Central memory CD8-positive, alpha-beta T cell (primary cell): ENCODE measurements around the gene CD300H.

Experiments
- ATAC-seq: fragments of 150-1000 bp; cut with Tn5 transposase; replicated peaks from 2 replicates; pipeline ENCODE4 v1.10.0; 2022; ENCODE audit warnings: mild to moderate bottlenecking, moderate FRiP score, moderate number of reproducible peaks; ENCODE audit not compliant: poor library complexity, severe bottlenecking; ENCODE audit errors: extremely low read depth
- DNase-seq, 2 donors: peaks; one replicate each; pipeline ENCODE4 v3.0.0; 2021; ENCODE audit warnings: low spot score in 2 of 2
- H3K27ac Mint-ChIP-seq: one replicate; pipeline ENCODE4 v1.8.0; 2022; ENCODE audit warnings: low read depth, mild to moderate bottlenecking, moderate library complexity, mixed read lengths
- H3K27me3 Mint-ChIP-seq: one replicate; pipeline ENCODE4 v1.8.0; 2022; ENCODE audit warnings: mixed read lengths
- H3K36me3 Mint-ChIP-seq: one replicate; pipeline ENCODE4 v1.8.0; 2022; ENCODE audit warnings: mild to moderate bottlenecking, moderate library complexity, mixed read lengths; ENCODE audit not compliant: insufficient read depth
- H3K4me1 Mint-ChIP-seq: one replicate; pipeline ENCODE4 v1.8.0; 2022; ENCODE audit warnings: mixed read lengths
- H3K4me3 Mint-ChIP-seq: one replicate; pipeline ENCODE4 v1.8.0; 2022; ENCODE audit warnings: mild to moderate bottlenecking, moderate library complexity, mixed read lengths
- H3K9me3 Mint-ChIP-seq: one replicate; pipeline ENCODE4 v1.8.0; 2022; ENCODE audit warnings: mixed read lengths

The CD300H gene

DNA sequence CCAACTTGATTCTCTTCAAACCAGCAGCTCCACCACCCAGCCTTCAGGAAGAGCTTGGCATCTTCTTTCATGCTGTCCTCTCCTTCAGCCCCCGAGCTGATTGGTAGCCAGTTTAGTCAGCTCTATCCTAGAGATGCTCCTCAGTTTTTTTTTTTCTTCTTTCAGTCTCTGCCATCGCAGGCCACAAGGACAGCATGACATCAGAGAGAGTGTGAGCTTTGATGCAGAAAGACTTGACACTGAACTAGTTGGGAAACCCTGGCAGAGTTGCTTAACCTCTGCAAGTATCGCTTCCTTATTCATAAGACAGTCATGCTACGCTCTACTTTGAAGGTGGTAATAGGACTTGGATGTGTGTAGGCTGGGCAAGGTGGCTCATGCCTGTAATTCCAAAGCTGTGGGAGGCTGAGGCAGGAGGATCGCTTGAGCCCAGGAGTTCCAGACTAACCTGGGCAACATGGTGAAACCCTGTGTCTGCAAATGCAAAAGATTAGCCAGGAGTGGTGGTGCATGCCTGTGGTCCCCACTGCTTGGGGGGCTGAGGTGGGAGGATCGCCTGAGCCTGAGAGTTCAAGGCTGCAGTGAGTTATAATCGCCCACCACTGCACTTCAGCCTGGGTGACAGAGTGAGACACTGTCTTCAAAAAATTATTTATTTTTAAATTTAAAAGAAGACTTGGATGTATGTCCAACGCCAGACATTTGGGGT lies 38.7 kb downstream of the CD300H start:
- Mint-ChIP-seq H3K4me1 (peaks cover 6% of the 10 kb centered on the region), H3K36me3 (no peaks in the 10 kb centered on the region), H3K27ac (no peak overlapping the region), H3K27me3 (peaks cover 77% of the 10 kb centered on the region), H3K9me3 (no peaks in the 10 kb centered on the region), H3K4me3 (no peak overlapping the region)
- no peak for ATAC-seq
- no peak for DNase-seq

DNA sequence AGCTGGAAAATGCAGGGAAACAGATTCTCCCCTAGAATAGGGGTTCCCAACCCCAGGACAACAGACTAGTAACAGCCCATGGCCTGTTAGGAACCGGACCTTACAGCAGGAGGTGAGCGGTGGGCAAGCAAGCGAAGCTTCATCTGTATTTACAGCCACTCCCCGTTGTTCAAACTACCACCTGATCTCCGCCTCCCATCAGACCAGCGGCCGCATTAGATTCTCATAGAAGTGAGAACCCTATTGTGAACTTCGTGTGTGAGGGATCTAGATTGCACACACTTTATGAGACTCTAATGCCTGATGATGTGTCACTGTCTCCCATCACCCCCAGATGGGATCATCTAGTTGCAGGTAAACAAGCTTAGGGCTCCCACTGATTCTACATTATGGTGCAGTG lies 39.6 kb downstream of the CD300H start:
- no peak for DNase-seq
- H3K27ac Mint-ChIP-seq = no peak overlapping the region
- no peak overlapping the region for H3K4me3 Mint-ChIP-seq
- H3K4me1 Mint-ChIP-seq = peaks cover 6% of the 10 kb centered on the region
- H3K36me3 Mint-ChIP-seq = no peaks in the 10 kb centered on the region
- H3K27me3 Mint-ChIP-seq = peaks cover 77% of the 10 kb centered on the region
- no peak for ATAC-seq
- H3K9me3 Mint-ChIP-seq = no peaks in the 10 kb centered on the region

- DNase-seq (no peak), ATAC-seq (no peak)
- no peak overlapping the region for H3K4me3 Mint-ChIP-seq
- no peaks in the 10 kb centered on the region for H3K36me3 Mint-ChIP-seq
- peaks cover 1% of the 10 kb centered on the region for H3K4me1 Mint-ChIP-seq
- no peak overlapping the region for H3K27ac Mint-ChIP-seq
- no peaks in the 10 kb centered on the region for H3K9me3 Mint-ChIP-seq
- H3K27me3 Mint-ChIP-seq = peaks cover 76% of the 10 kb centered on the region
Measured at GRCh38 chr17:74527081-74527480, 40.2 kb downstream of the CD300H start.

DNA sequence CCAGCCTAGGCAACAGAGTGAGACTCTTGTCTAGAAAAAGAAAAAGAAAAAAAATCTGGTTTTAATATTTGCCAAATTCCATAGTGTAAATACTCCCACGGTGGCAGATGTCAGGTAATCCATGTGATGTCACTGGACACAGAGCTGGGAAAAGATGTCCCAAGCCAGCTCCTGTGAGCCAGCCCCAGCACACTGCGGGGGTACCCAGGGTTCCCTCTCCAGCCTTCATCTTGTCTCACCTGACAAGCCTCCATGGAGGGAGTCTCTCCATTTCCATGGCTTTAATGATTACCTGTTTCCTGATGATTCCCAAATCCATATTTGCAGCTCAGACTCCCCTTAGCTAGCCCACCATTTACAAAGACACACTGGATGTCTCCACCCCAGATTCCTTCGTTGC lies 40.6 kb downstream of the CD300H start:
- Mint-ChIP-seq H3K27me3 (peaks cover 76% of the 10 kb centered on the region), H3K27ac (no peak overlapping the region), H3K4me3 (no peak overlapping the region), H3K36me3 (no peaks in the 10 kb centered on the region), H3K4me1 (peaks cover 3% of the 10 kb centered on the region), H3K9me3 (no peaks in the 10 kb centered on the region)
- ATAC-seq (no peak), DNase-seq (no peak)

- Mint-ChIP-seq H3K27ac (no peak overlapping the region), H3K27me3 (peaks cover 77% of the 10 kb centered on the region), H3K4me1 (peaks cover 12% of the 10 kb centered on the region), H3K9me3 (no peaks in the 10 kb centered on the region), H3K4me3 (no peak overlapping the region), H3K36me3 (peaks cover 2% of the 10 kb centered on the region)
- ATAC-seq (no peak), DNase-seq (no peak)
Measured at GRCh38 chr17:74525781-74526288, 41.5 kb downstream of the CD300H start.

DNA sequence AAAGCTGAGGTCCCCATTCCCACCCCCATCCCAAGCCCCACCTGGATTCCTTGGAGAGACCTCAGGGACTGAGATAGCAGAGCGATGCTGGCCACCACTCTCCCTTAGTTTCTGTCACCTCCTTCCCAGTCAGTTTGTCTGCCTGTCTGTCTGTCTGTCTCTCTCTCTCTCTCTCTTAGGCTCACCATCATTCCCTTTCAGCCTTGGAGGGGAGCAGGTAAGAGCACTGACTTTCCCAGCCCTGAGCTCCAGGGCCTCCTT lies 41.9 kb downstream of the CD300H start:
- Mint-ChIP-seq H3K9me3 (no peaks in the 10 kb centered on the region), H3K4me1 (peaks cover 14% of the 10 kb centered on the region), H3K27me3 (peaks cover 77% of the 10 kb centered on the region), H3K27ac (no peak overlapping the region), H3K36me3 (peaks cover 2% of the 10 kb centered on the region), H3K4me3 (no peak overlapping the region)
- no peak for ATAC-seq
- no peak for DNase-seq

DNA sequence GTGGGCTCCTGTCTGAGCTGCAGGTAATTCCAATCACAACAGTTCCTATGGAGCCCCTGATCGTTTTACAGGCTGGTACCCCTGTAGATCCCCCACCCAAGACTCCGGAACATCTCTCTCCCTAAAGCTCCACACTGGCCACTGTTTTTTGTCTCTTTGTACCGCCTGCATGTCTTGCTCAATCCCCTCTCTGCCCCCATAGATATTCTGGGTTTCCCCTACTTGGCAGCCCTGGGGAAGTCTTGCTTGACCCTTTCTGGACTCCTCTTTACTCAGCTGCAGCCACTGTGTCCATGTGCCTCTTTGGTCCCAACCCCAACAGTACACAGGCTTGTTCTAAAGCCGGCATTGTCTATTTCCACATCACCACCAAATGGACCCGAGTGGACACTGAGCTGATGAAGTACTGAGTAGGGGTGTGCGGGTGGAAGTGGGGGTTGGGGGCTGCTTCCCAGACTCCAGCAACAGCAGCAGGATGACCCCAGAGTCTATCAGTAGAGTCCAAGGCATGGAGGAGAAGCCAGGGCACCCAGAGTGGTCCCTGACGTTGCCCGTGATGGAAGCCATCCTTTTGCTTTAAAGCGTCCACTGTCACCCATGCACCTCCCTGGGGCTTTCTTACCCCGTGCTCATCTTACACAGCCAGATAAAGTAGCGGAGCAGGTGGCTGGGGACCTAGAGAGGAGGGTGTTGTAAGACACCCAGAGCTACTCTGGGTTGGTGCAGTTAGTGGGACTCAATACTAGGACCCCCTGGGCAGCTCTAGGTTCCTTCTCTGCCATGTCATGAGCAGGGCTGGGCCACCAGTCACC lies 42.5 kb downstream of the CD300H start:
- ATAC-seq = no peak
- no peak for DNase-seq
- H3K36me3 Mint-ChIP-seq = peaks cover 2% of the 10 kb centered on the region

GRCh38 chr17:74523308-74523707 lies 44.0 kb downstream of the CD300H start:
- Mint-ChIP-seq H3K27ac (no peak overlapping the region), H3K4me1 (peaks cover 14% of the 10 kb centered on the region), H3K27me3 (peaks cover 85% of the 10 kb centered on the region), H3K9me3 (no peaks in the 10 kb centered on the region), H3K36me3 (peaks cover 2% of the 10 kb centered on the region), H3K4me3 (no peak overlapping the region)
- DNase-seq (no peak), ATAC-seq (no peak)

More for the DNA sequence above, 42.5 kb downstream of the CD300H start:
- H3K4me1 Mint-ChIP-seq = peaks cover 14% of the 10 kb centered on the region
- no peak overlapping the region for H3K4me3 Mint-ChIP-seq
- no peak overlapping the region for H3K27ac Mint-ChIP-seq
- H3K9me3 Mint-ChIP-seq = no peaks in the 10 kb centered on the region
- H3K27me3 Mint-ChIP-seq = peaks cover 73% of the 10 kb centered on the region

GRCh38 chr17:74522381-74523105 lies 44.8 kb downstream of the CD300H start:
- H3K27me3 Mint-ChIP-seq = peaks cover 82% of the 10 kb centered on the region
- no peak for ATAC-seq
- H3K27ac Mint-ChIP-seq = no peak overlapping the region

DNA sequence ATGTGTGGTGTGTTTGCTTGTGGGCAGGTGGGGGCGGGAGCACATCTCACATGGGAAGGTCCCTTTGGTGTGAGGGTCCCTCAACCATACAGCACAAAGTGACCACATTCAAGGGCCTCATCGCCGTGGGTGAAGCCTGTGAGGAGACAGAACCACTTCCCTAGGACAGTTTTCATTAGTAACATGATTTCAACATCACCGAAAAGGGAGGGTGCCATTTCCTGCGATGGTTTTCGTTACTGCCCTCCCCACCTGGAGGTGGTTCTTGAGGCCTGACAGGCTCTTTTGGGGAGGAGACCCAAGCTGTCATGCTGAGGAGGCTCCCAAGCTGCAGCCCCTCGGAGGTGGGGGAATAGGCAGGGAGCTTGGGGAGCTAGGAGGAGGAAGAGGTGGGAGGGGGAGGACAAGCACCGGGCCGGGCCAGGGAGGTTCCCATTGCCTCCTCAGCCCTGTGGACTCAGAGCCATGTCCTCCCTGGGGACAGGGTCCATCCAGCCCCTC lies 45.6 kb downstream of the CD300H start:
- Mint-ChIP-seq H3K27ac (peak overlapping the region; percentile 45), H3K9me3 (no peaks in the 10 kb centered on the region), H3K27me3 (peaks cover 74% of the 10 kb centered on the region), H3K36me3 (peaks cover 2% of the 10 kb centered on the region), H3K4me1 (peaks cover 14% of the 10 kb centered on the region), H3K4me3 (no peak overlapping the region)
- peak in 1 of 2 donors; percentile 12 for DNase-seq
- ATAC-seq = no peak

More at GRCh38 chr17:74522381-74523105, 44.8 kb downstream of the CD300H start:
- H3K4me1 Mint-ChIP-seq = peaks cover 14% of the 10 kb centered on the region
- H3K36me3 Mint-ChIP-seq = peaks cover 2% of the 10 kb centered on the region
- no peaks in the 10 kb centered on the region for H3K9me3 Mint-ChIP-seq
- no peak overlapping the region for H3K4me3 Mint-ChIP-seq
- peak in 1 of 2 donors; percentile 10 for DNase-seq

DNA sequence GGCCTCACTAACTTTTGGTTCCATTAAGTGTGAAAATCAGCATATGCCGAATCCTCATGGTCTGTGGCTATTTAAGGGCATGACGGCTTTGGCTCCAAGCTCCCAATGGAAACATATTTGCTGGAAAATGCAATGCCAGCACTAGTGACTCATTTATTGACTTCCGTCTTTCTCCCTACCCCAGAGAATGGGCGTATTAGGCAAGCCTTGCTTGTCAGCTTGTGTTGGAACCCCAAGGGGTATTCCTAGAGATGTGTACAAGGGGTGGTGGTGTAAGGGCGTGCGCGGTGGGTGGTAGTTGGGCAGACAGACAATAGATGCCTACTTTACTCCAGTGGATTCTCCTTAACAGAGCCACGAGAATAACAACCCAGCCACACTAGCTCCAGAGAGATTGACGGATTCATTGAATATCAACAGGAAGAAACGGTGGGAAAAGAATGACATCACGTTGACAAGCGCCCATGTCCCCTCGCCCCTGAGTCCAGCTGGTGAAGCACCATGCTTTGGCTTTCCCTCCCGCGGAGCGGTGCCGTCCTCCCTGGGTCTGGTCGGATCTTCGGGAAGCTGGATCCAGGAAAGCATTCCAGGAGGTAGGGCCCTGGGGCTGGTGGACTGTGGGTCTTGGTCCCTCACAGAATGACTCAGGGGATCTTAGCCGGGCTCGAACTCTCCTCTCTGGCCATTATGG lies 46.4 kb downstream of the CD300H start:
- ATAC-seq = no peak
- Mint-ChIP-seq H3K4me3 (no peak overlapping the region), H3K27ac (no peak overlapping the region), H3K4me1 (peaks cover 14% of the 10 kb centered on the region), H3K27me3 (peaks cover 75% of the 10 kb centered on the region), H3K9me3 (no peaks in the 10 kb centered on the region), H3K36me3 (peaks cover 2% of the 10 kb centered on the region)
- peak in 1 of 2 donors; percentile 8 for DNase-seq

GRCh38 chr17:74520016-74520434 lies 47.3 kb downstream of the CD300H start:
- Mint-ChIP-seq H3K4me1 (peaks cover 14% of the 10 kb centered on the region), H3K9me3 (no peaks in the 10 kb centered on the region), H3K27me3 (peaks cover 67% of the 10 kb centered on the region), H3K4me3 (no peak overlapping the region), H3K36me3 (peaks cover 2% of the 10 kb centered on the region), H3K27ac (no peak overlapping the region)
- ATAC-seq = no peak
- peak in 1 of 2 donors; percentile 4 for DNase-seq
